KOPT-K1 (cell line): ENCODE results near the gene TUB.

Source experiments
- H3K27ac ChIP-seq: fragments of 200-600 bp; sonication (generic); 2 replicates; pipeline ENCODE4 v1.5.1; 2016; ENCODE audit warnings: antibody characterized with exemption, mild to moderate bottlenecking, low read depth, low read length; ENCODE audit not compliant: poor library complexity, severe bottlenecking
- H3K36me3 ChIP-seq: fragments of 200-600 bp; sonication (generic); 2 replicates; pipeline ENCODE4 v1.5.1; 2017; ENCODE audit warnings: antibody characterized with exemption, mild to moderate bottlenecking, low read length, moderate library complexity; ENCODE audit not compliant: insufficient read depth
- H3K9me3 ChIP-seq: fragments of 200-600 bp; sonication (generic); 2 replicates; pipeline ENCODE4 v1.5.1; 2017; ENCODE audit warnings: antibody characterized with exemption, low read length, mild to moderate bottlenecking; ENCODE audit not compliant: insufficient read depth, poor library complexity, severe bottlenecking

Gene TUB

DNA sequence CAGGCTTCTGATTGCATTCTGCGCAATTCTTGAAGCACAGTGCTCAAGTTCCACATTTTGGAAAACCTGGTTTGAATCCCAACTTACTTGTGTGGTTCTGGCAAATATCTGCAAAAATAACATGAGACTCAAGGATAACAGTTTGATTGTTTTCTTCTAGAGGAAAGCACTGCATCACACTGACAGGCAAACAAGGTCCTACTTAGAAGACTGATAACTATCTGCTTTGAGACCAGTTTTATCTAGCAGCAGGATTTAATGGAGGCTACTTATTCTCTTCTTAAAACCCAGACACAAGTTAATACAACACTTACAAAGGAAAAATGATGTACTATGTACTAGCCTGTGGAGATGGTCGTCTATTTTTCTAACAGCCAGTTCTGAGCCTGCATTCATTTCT lies 46.4 kb downstream of the TUB start:
- no peak overlapping the region for H3K27ac ChIP-seq
- H3K9me3 ChIP-seq: no peaks in the 10 kb centered on the region
- H3K36me3 ChIP-seq: no peaks in the 10 kb centered on the region

DNA sequence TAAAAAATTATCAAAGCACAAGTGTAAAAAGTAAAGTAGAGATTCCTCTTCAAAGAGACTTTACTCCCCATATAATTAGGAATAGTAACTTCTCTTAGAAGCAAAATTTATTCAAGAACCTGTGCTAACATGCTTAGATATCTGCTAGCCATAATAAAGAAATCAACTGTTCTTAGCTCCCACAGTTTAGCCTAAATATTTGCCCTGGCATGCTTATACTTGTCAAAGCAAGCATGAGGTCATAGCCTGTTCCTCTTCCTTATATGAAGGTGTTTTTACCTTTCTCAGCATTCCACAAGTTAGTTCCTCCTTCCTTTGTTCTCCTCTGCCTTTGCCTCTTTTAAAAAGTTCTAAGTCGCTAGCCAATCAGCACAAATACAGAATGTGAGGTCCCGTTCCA lies 57.5 kb downstream of the TUB start:
- no peaks in the 10 kb centered on the region for H3K36me3 ChIP-seq
- no peak overlapping the region for H3K27ac ChIP-seq
- no peaks in the 10 kb centered on the region for H3K9me3 ChIP-seq

DNA sequence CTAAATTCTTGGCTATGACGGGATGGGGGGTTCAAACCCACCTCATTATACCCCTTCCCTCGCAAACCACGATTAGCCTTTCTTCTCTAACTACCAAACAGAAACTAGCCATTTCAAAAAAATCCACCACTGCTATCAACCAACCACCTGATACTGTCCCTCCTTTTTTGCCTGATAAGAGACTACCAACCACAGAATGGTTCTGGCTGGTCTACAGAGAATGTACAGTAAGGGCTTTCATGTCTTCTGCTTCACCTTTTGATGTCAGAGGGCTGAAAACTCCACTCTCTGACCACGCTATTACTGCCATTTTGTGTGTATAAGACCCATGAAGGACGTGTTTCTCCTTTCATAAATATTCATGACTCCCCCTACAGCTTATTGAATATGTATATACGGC lies 68.7 kb downstream of the TUB start:
- Histone ChIP-seq H3K9me3 (no peaks in the 10 kb centered on the region), H3K36me3 (no peaks in the 10 kb centered on the region), H3K27ac (no peak overlapping the region)
